Cerebellar nuclear complex (tissue), 1 donor: ENCODE results near the gene SP140L.
"Not testable (repeated sequence)": the region's sequence is repeated elsewhere in the genome, so short reads cannot be mapped to it uniquely, and the experiment has no call there.

Experiments used
- DNase-seq, 2 experiments: peaks; one replicate each; lab custom pipeline; 2025; lab: John Stamatoyannopoulos, UW

SP140L gene

GRCh38 chr2:230326453-230327417, at the start of gene SP140L:
Gene SP140L, plus strand, starts transcription at chr2:230327193. Its CDS starts 77 bp downstream, at chr2:230327270.
- no peak for DNase-seq

GRCh38 chr2:230282936-230283335, 44.1 kb upstream of the SP140L start:
- DNase-seq: no peak

- no peak for DNase-seq
These were observed 40.9 kb upstream of the SP140L start for GRCh38 chr2:230286048-230286447.

GRCh38 chr2:230289311-230289710, 37.7 kb upstream of the SP140L start:
- not testable (repeated sequence) for DNase-seq

- no peak for DNase-seq
These were observed 31.8 kb upstream of the SP140L start for GRCh38 chr2:230295192-230295591.

- no peak for DNase-seq
These were observed 30.1 kb upstream of the SP140L start for GRCh38 chr2:230296917-230297316.

GRCh38 chr2:230299618-230300017, 27.4 kb upstream of the SP140L start:
- DNase-seq: no peak

- DNase-seq: no peak
These were observed 21.3 kb upstream of the SP140L start for GRCh38 chr2:230305416-230306275.

GRCh38 chr2:230306474-230306873, 20.5 kb upstream of the SP140L start:
- DNase-seq: no peak

- no peak for DNase-seq
These were observed 19.5 kb upstream of the SP140L start for GRCh38 chr2:230307485-230307884.

- no peak for DNase-seq
These were observed 18.5 kb upstream of the SP140L start for GRCh38 chr2:230308402-230309000.

GRCh38 chr2:230310792-230311191, 16.2 kb upstream of the SP140L start:
- DNase-seq: not testable (repeated sequence)

- not testable (repeated sequence) for DNase-seq
These were observed 15.4 kb upstream of the SP140L start for GRCh38 chr2:230311634-230312033.

- DNase-seq: no peak
These were observed 14.4 kb upstream of the SP140L start for GRCh38 chr2:230312638-230313037.

- DNase-seq: no peak
These were observed 9.6 kb upstream of the SP140L start for GRCh38 chr2:230317366-230317765.

GRCh38 chr2:230318190-230319121, 8.5 kb upstream of the SP140L start:
- DNase-seq: no peak

GRCh38 chr2:230319211-230319862, 7.7 kb upstream of the SP140L start:
- no peak for DNase-seq

GRCh38 chr2:230321031-230321430, 6.0 kb upstream of the SP140L start:
- DNase-seq: no peak

GRCh38 chr2:230322561-230323384, 4.2 kb upstream of the SP140L start:
- DNase-seq: no peak
